Measurements from ENCODE around the gene TECTA. TPM values are rescaled to one million over a fixed set of nuclear protein-coding genes. Genes with fewer than 3 reads are reported as not detected.

The TECTA gene
- 0.67 and 0.75 TPM in 2 replicates for total RNA-seq

- TF ChIP-seq CTCF (IDR thresholded peaks at IDR 0.05; ENCODE audit: insufficient read depth, low read length, poor library complexity, severe bottlenecking): no peak
- Histone ChIP-seq H3K4me3 (ENCODE audit: low read depth, low read length) (no peak within 1 kb of the TSS), H3K36me3 (ENCODE audit: control insufficient read depth, insufficient read depth, low read length) (no peaks in the 10 kb centered on the region), H3K27me3 (ENCODE audit: control insufficient read depth, insufficient read depth, low read length) (no peaks in the 10 kb centered on the region)
- no peak for DNase-seq (ENCODE audit: low read depth)
These were observed at the start of gene TECTA for GRCh38 chr11:121100943-121101342. TECTA (plus strand) TSS chr11:121101243; CDS start chr11:121102666, 1,423 bp downstream.

- DNase-seq (ENCODE audit: low read depth): no peak
- H3K4me3 ChIP-seq (ENCODE audit: low read depth, low read length): no peak overlapping the region
- no peaks in the 10 kb centered on the region for H3K36me3 ChIP-seq (ENCODE audit: control insufficient read depth, insufficient read depth, low read length)
- H3K27me3 ChIP-seq (ENCODE audit: control insufficient read depth, insufficient read depth, low read length): no peaks in the 10 kb centered on the region
- TF ChIP-seq CTCF (IDR thresholded peaks at IDR 0.05; ENCODE audit: insufficient read depth, low read length, poor library complexity, severe bottlenecking): no peak
These were observed 47.8 kb upstream of the TECTA start for GRCh38 chr11:121053244-121053643.

- Histone ChIP-seq H3K27me3 (ENCODE audit: control insufficient read depth, insufficient read depth, low read length) (no peaks in the 10 kb centered on the region), H3K36me3 (ENCODE audit: control insufficient read depth, insufficient read depth, low read length) (no peaks in the 10 kb centered on the region), H3K4me3 (ENCODE audit: low read depth, low read length) (no peak overlapping the region)
- no peak for TF ChIP-seq CTCF (IDR thresholded peaks at IDR 0.05; ENCODE audit: insufficient read depth, low read length, poor library complexity, severe bottlenecking)
- no peak for DNase-seq (ENCODE audit: low read depth)
These were observed 46.8 kb upstream of the TECTA start for GRCh38 chr11:121054266-121054665.

DNA sequence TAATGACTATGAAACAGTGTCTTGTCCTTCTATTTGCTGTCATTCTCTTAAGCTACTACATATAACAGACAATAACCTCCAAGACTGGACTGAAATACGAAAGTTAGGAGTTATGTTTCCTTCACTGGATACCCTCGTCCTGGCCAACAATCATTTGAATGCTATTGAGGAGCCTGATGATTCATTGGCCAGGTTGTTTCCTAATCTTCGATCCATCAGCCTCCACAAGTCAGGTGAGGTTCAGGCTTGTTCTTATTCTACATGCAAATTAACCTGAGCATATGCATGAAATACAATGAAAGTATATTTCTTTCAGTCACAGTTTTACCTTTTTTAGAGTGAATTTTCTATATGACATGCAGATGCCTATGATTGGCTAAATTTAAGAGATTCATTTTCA is 46.0 kb upstream of the TECTA start:
- Histone ChIP-seq H3K4me3 (ENCODE audit: low read depth, low read length) (no peak overlapping the region), H3K27me3 (ENCODE audit: control insufficient read depth, insufficient read depth, low read length) (no peaks in the 10 kb centered on the region), H3K36me3 (ENCODE audit: control insufficient read depth, insufficient read depth, low read length) (no peaks in the 10 kb centered on the region)
- DNase-seq (ENCODE audit: low read depth): no peak
- TF ChIP-seq CTCF (IDR thresholded peaks at IDR 0.05; ENCODE audit: insufficient read depth, low read length, poor library complexity, severe bottlenecking): no peak

GRCh38 chr11:121057922-121058321 is 43.1 kb upstream of the TECTA start:
- TF ChIP-seq CTCF (IDR thresholded peaks at IDR 0.05; ENCODE audit: insufficient read depth, low read length, poor library complexity, severe bottlenecking): no peak
- H3K36me3 ChIP-seq (ENCODE audit: control insufficient read depth, insufficient read depth, low read length): no peaks in the 10 kb centered on the region

GRCh38 chr11:121058941-121059340 is 42.1 kb upstream of the TECTA start:
- TF ChIP-seq CTCF (IDR thresholded peaks at IDR 0.05; ENCODE audit: insufficient read depth, low read length, poor library complexity, severe bottlenecking): no peak
- H3K27me3 ChIP-seq (ENCODE audit: control insufficient read depth, insufficient read depth, low read length): no peaks in the 10 kb centered on the region
- H3K4me3 ChIP-seq (ENCODE audit: low read depth, low read length): no peak overlapping the region
- no peak for DNase-seq (ENCODE audit: low read depth)
- H3K36me3 ChIP-seq (ENCODE audit: control insufficient read depth, insufficient read depth, low read length): no peaks in the 10 kb centered on the region

More at GRCh38 chr11:121057922-121058321, 43.1 kb upstream of the TECTA start:
- DNase-seq (ENCODE audit: low read depth): no peak
- H3K27me3 ChIP-seq (ENCODE audit: control insufficient read depth, insufficient read depth, low read length): no peaks in the 10 kb centered on the region
- no peak overlapping the region for H3K4me3 ChIP-seq (ENCODE audit: low read depth, low read length)
